ENCODE results near the gene TXLNB. TPM values are rescaled to one million over a fixed set of nuclear protein-coding genes. Genes with fewer than 3 reads are reported as not detected.
A peak's percentile ranks its signal among the peaks of the same experiment; 100 is the strongest.

The TXLNB gene
- total and polyA plus RNA-seq, 2 of the 13 experiments (the other 11 are each of a cell fraction or from before 2014, with no cell fraction given): not detected

GRCh38 chr6:139308936-139309603 is 17.3 kb upstream of the TXLNB start (continued):
- TF ChIP-seq ZNF263 (CRISPR knock-in tag; IDR thresholded peaks at IDR 0.05): no peak
- no peak for TF ChIP-seq ATRX (CRISPR knock-in tag; IDR thresholded peaks at IDR 0.05; ENCODE audit: borderline replicate concordance)
- TF ChIP-seq SMAD3 (CRISPR knock-in tag; IDR thresholded peaks at IDR 0.05): peak; percentile 58; the same call in 1 of the 2 replicates
- no peak for TF ChIP-seq FOXM1 (CRISPR knock-in tag; IDR thresholded peaks at IDR 0.05)
- no peak for TF ChIP-seq ZNF260 (CRISPR knock-in tag; IDR thresholded peaks at IDR 0.05; ENCODE audit: borderline replicate concordance, low read depth)
- no peak; the same call in 1 of the 2 replicates for TF ChIP-seq ZNF503 (CRISPR knock-in tag; IDR thresholded peaks at IDR 0.05)
- peak; percentile 45; the same call in 1 of the 2 replicates for TF ChIP-seq TFDP2 (CRISPR knock-in tag; IDR thresholded peaks at IDR 0.05)
- no peak for TF ChIP-seq CENPT (CRISPR knock-in tag; IDR thresholded peaks at IDR 0.05; ENCODE audit: low read depth)
- no peak for TF ChIP-seq ZFP90 (CRISPR knock-in tag; IDR thresholded peaks at IDR 0.05; ENCODE audit: borderline replicate concordance)
- no peak for TF ChIP-seq ATF5 (CRISPR knock-in tag; IDR thresholded peaks at IDR 0.05; ENCODE audit: low read depth)
- TF ChIP-seq ZNF646 (CRISPR knock-in tag; IDR thresholded peaks at IDR 0.05): no peak
- peak; percentile 56; the same call in 1 of the 2 replicates for TF ChIP-seq YEATS4 (CRISPR knock-in tag; IDR thresholded peaks at IDR 0.05; ENCODE audit: borderline replicate concordance)
- TF ChIP-seq TBP (CRISPR knock-in tag; IDR thresholded peaks at IDR 0.05): no peak
- peak; percentile 79 for TF ChIP-seq TFAP4 (IDR thresholded peaks at IDR 0.05; ENCODE audit: borderline replicate concordance, low read depth)

Data from HepG2 (cell line).